ENCODE results near the gene ATRX.
A peak's percentile ranks its signal among the peaks of the same experiment; 100 is the strongest.
"Not testable (repeated sequence)": the region's sequence is repeated elsewhere in the genome, so short reads cannot be mapped to it uniquely, and the experiment has no call there.

ATRX gene

GRCh38 chrX:77785486-77786364, at the start of gene ATRX:
Gene ATRX (minus strand): TSS chrX:77786216. CDS start chrX:77786001, 215 bp downstream.
- peak; percentile 93 for DNase-seq

- DNase-seq: not testable (repeated sequence)
Measured at GRCh38 chrX:77831544-77831943, 45.5 kb upstream of the ATRX start.

GRCh38 chrX:77821989-77822388, 36.0 kb upstream of the ATRX start:
- not testable (repeated sequence) for DNase-seq

- no peak for DNase-seq
Measured at GRCh38 chrX:77820091-77820727, 34.2 kb upstream of the ATRX start.

- DNase-seq: no peak
Measured at GRCh38 chrX:77814210-77814609, 28.2 kb upstream of the ATRX start.

- no peak for DNase-seq
Measured at GRCh38 chrX:77802201-77802600, 16.2 kb upstream of the ATRX start.

GRCh38 chrX:77795124-77795523, 9.1 kb upstream of the ATRX start:
- no peak for DNase-seq

GRCh38 chrX:77793946-77794345, 7.9 kb upstream of the ATRX start:
- DNase-seq: no peak

GRCh38 chrX:77788050-77788449, 2.0 kb upstream of the ATRX start:
- DNase-seq: peak; percentile 82

- DNase-seq: no peak
Measured at GRCh38 chrX:77786365-77786680, 307 bp upstream of the ATRX start.

GRCh38 chrX:77779695-77780094, 6.3 kb downstream of the ATRX start:
- no peak for DNase-seq

GRCh38 chrX:77776659-77777058, 9.4 kb downstream of the ATRX start:
- peak; percentile 9 for DNase-seq

GRCh38 chrX:77771601-77772000, 14.4 kb downstream of the ATRX start:
- DNase-seq: peak; percentile 26

GRCh38 chrX:77768787-77769186, 17.2 kb downstream of the ATRX start:
- no peak for DNase-seq

- not testable (repeated sequence) for DNase-seq
Measured at GRCh38 chrX:77766212-77766611, 19.8 kb downstream of the ATRX start.

GRCh38 chrX:77755561-77755960, 30.5 kb downstream of the ATRX start:
- no peak for DNase-seq

- DNase-seq: not testable (repeated sequence)
Measured at GRCh38 chrX:77753942-77754341, 32.1 kb downstream of the ATRX start.

GRCh38 chrX:77749695-77750094, 36.3 kb downstream of the ATRX start:
- no peak for DNase-seq

- no peak for DNase-seq
Measured at GRCh38 chrX:77743720-77744119, 42.3 kb downstream of the ATRX start.

- no peak for DNase-seq
Measured at GRCh38 chrX:77742788-77743476, 43.1 kb downstream of the ATRX start.

- DNase-seq: no peak
Measured at GRCh38 chrX:77740376-77740905, 45.6 kb downstream of the ATRX start.

GRCh38 chrX:77733342-77733741, 52.7 kb downstream of the ATRX start:
- DNase-seq: no peak

- DNase-seq: peak; percentile 12
Measured at GRCh38 chrX:77731821-77732419, 54.1 kb downstream of the ATRX start.

Measured in hematopoietic multipotent progenitor cell treated with erythropoietin and hydrocortisone succinate and interleukin-3 and kit ligand, for 6 days (in vitro differentiated cells).